Right lobe of liver (tissue), 4 donors: ENCODE results near the gene ITGA11.

Experiments
- CTCF ChIP-seq, 4 donors: fragments of 200-600 bp in 3 of 4; fragments of 450-650 bp in 1 of 4; IDR thresholded peaks; one replicate each; pipeline versions ENCODE4 v1.5.1 to v1.8.0; 2016 to 2022; ENCODE audit warnings: antibody characterized with exemption in 4 of 4, mild to moderate bottlenecking in 2 of 4
- POLR2A ChIP-seq: fragments of 450-650 bp; IDR thresholded peaks from one replicate; pipeline ENCODE4 v1.6.1; 2017; ENCODE audit warnings: antibody characterized with exemption, mild to moderate bottlenecking
- donor health status: DM: no; HTN: no; CAD: no.
- donor health status: DM: no; HTN: no; CAD: no.
- donor health status: DM: no; HTN: yes; CAD: no.

DNA sequence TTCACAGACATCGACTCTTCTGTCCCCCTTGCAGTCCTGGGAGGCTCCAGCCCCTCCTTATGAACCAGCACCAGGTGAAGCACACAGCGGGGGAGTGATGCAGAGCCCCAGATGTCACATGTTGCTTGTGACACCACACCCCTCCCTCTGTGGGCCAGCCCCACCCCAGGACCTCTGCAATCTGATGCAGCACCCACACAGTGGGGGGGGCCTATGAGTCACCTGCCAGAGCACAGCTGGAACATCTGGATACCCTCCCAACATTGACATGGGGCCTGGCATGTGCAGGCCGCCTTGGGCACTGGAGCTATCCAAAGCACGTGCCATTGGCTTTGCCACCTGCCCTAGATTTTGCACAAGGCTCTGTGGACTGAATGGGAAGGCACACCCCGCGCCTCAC is 83.9 kb downstream of the ITGA11 start:
- TF ChIP-seq CTCF (IDR thresholded peaks at IDR 0.05) = no peak
- TF ChIP-seq POLR2A = no peak
